AG09309 (cell line): Measurements from ENCODE around the gene FAM120A.

Source experiments
- DNase-seq: peaks from one replicate; pipeline ENCODE4 v3.0.0-alpha.2; 2010; ENCODE audit warnings: low read depth
- H3K4me3 ChIP-seq: 2 replicates; pipeline ENCODE4 v1.5.1; 2011; ENCODE audit warnings: mild to moderate bottlenecking, low read depth, low read length, moderate library complexity; ENCODE audit not compliant: control insufficient read depth
- CTCF ChIP-seq: IDR thresholded peaks from 2 replicates; pipeline ENCODE4 v1.5.1; 2011; ENCODE audit warnings: mild to moderate bottlenecking, low read depth, low read length, inconsistent platforms; ENCODE audit not compliant: insufficient read depth, control insufficient read depth; ENCODE audit errors: missing control alignments

Gene FAM120A

GRCh38 chr9:93589688-93590087 is 138.2 kb downstream of the FAM120A start:
- no peak overlapping the region for H3K4me3 ChIP-seq
- TF ChIP-seq CTCF, result no peak
- DNase-seq, result no peak

DNA sequence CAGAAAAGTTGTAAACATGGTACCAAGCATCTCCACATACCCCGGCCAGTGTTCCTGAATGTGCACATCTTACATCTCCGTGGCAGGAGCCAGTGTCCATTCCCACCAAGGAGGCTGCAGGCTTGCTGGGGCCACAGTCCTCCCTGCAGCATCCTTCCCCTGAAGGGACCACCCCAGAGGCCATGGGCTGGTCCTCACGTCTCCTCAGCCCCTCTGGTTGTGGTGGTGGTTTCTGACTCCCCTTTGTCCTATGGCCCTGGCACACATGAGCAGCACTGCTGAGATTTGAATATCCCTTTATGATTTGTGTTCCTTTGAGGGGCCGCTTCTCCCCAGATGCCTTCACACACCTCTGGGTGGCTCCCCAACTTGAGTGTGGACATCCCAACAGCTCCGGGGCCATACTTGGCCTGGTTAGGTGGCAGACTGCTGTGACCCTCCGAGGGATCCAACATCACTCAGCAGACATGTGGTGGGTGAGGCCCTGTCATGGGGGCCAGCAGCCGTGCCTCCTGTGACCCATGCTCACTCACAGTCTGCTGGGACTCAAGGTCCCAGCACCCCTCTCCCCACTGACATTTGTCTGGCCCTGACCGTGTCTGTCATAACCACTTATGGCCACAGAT is 139.2 kb downstream of the FAM120A start:
- no peak for DNase-seq
- H3K4me3 ChIP-seq, result no peak overlapping the region
- TF ChIP-seq CTCF, result no peak

DNA sequence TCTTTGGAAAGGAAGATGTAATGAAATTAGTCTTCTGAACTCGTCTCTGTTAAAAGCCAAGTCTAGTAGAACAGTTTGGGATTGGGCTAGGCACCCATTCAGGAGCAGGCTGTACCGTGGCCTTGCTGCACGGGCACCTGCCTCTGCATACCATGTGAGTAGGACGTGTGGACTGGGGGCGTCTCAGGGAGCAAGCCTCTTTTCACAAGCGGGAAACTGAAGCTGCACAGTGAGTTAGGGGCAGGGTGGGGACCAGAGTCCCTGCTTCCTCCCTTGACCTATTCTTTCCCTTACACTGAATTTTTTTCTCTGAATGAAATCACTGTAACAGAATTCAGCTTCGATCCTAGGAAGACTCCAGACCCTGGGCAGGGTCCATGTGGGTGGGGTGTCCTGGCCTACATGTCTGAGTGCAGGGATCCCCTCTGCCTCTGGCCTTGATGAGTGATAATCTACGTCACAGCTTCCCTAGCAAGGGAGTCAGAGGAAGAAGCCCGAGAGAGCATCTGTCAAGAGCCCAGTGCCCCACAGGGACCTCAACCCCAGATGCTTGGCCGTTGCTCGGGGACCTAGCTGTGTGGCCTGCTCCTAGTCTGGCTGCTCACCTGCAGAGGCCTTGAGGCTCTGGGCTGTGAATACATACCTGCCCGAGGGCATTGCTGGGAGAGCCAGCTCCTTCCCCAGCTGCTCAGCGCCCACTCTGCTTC is 140.0 kb downstream of the FAM120A start:
- TF ChIP-seq CTCF, result no peak
- H3K4me3 ChIP-seq, result no peak overlapping the region
- no peak for DNase-seq

DNA sequence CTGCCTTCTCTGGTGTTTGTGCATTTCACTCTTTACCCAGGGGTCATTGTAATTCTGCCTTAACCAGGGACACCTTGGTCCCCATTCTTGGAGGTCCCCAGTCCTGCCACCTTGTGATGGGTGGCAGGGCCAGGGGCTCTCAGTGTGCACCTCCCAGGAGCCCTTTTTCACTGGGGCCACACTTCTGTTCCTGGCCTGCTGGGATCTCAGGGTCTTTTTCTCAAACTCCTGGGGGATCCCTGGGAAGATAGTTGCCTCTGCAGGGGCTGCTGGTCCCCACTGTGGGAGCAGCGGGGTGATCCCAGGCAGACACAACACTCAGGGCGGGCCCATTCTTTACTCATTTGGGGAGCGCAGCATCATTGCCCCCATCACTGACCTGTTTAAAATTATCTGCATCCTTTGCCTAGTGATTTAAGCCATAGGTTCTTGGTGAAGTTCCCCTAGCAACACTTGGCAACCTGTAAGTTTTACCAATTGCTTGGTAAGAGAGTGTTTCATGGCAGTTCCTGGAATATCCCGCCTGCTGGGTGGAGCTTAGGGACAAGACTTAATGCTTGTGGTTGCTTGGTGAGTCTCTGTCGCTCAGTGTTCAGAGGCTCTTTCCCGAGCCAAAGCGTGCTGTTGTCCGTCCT is 140.6 kb downstream of the FAM120A start:
- no peak overlapping the region for H3K4me3 ChIP-seq
- TF ChIP-seq CTCF, result no peak

DNA sequence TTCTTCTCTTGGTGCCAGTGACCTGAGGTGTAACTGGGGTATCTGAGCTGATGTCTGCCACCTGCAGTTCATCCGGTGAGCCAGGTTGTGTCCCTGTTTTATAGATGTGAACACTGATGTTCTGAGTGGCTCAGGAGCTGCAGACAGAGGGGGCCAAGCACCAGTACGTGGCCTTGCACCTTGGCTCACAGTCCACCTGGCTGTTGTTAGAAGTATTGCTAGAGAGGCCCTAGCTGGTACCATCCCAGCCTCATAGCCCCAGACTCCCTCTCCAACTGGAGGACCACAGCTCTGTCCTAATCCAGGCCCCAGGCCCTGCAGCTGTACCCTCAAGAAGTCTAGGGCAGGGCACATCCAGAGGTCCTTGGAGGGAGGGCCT is 141.1 kb downstream of the FAM120A start:
- no peak overlapping the region for H3K4me3 ChIP-seq
- TF ChIP-seq CTCF, result peak; percentile 13
- DNase-seq, result no peak

More for the DNA sequence above, 140.6 kb downstream of the FAM120A start:
- no peak for DNase-seq

DNA sequence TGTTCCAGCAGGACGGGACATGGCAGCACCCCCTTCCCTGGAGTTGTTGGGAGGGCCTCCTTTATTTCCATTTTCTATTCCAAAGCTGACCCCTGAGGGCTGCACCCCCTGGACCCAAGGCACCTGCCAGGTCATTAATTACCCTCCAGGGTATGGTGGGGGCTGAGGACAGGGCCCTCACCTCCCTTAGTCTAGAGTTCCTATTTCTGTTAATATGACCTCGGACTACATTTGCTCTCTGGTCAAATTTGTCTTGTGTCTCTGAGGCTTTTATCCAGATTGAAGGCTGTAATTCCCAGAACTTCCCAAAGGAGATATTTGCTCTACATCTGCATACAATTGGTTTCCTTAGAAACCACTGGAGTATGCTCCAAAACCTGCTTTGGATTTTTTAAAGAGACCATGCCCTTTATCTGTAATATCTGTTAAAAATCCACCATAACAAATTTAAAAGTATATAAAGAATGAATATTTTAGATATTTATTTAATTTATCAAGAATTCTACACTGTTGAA is 141.7 kb downstream of the FAM120A start:
- no peak overlapping the region for H3K4me3 ChIP-seq
- no peak for DNase-seq
- no peak for TF ChIP-seq CTCF
